Breast epithelium (tissue), 4 donors: ENCODE data around the gene TNFAIP8L3. TPM values are rescaled to one million over a fixed set of nuclear protein-coding genes. Genes with fewer than 3 reads are reported as not detected.
A peak's percentile ranks its signal among the peaks of the same experiment; 100 is the strongest.

Experiments used
- DNase-seq, 2 donors: peaks; one replicate each; pipeline ENCODE4 v3.0.0-alpha.2; 2019; ENCODE audit warnings: low spot score in 2 of 2
- H3K27ac ChIP-seq, 2 donors: fragments of 200-600 bp; sonication (generic) in 1 of 2; one replicate each; pipeline ENCODE4 v1.5.1; 2016 to 2019; ENCODE audit warnings: mild to moderate bottlenecking in 1 of 2
- H3K27me3 ChIP-seq, 2 donors: fragments of 200-600 bp; sonication (generic) in 1 of 2; one replicate each; pipeline versions ENCODE4 v1.5.1 to v1.6.0; 2017 to 2019; ENCODE audit warnings: control low read depth in 1 of 2, mild to moderate bottlenecking in 1 of 2
- H3K36me3 ChIP-seq: fragments of 200-600 bp; one replicate; pipeline ENCODE4 v1.5.1; 2019
- H3K4me1 ChIP-seq, 2 donors: fragments of 200-600 bp; sonication (generic); one replicate each; pipeline ENCODE4 v1.5.1; 2016 to 2019; ENCODE audit warnings: control low read depth in 1 of 2
- H3K4me3 ChIP-seq, 3 donors: fragments of 200-600 bp; sonication (generic); 1 replicate in 2 of 3; 2 replicates in 1 of 3; pipeline ENCODE4 v1.5.1; 2016 to 2019; ENCODE audit warnings: mild to moderate bottlenecking in 3 of 3, moderate library complexity in 2 of 3
- H3K9me3 ChIP-seq, 2 donors: fragments of 200-600 bp; sonication (generic) in 1 of 2; one replicate each; pipeline ENCODE4 v1.5.1; 2016 to 2019; ENCODE audit warnings: control low read depth in 1 of 2
- POLR2A ChIP-seq: fragments of 450-650 bp; IDR thresholded peaks from one replicate; pipeline ENCODE4 v1.6.1; 2016; ENCODE audit warnings: antibody characterized with exemption, mild to moderate bottlenecking, moderate library complexity
- POLR2AphosphoS5 ChIP-seq, 3 donors: sonication (generic); formaldehyde crosslinking; IDR thresholded peaks; one replicate each; pipeline ENCODE4 v1.6.1; 2017; ENCODE audit warnings: antibody characterized with exemption in 3 of 3
- intact Hi-C: fragments of 100-400 bp; cut with DNase I; formaldehyde crosslinking; loops from one replicate; pipeline ENCODE4 v1.15.1; 2023; ENCODE audit warnings: low total_unique reads
- total RNA-seq, 3 donors: library from RNA; depleted of rRNA; stranded (reverse); fragments of >200 nt; gene quantifications; one replicate each; pipeline ENCODE4 v1.1.0, GENCODE V29; 2016
- TF ChIP-seq, protein P1 (sequence below), 3 donors: fragments of 450-650 bp; IDR thresholded peaks; one replicate each; pipeline ENCODE4 v1.5.1; 2016 to 2017; ENCODE audit warnings: antibody characterized with exemption in 3 of 3, mild to moderate bottlenecking in 3 of 3, moderate library complexity in 3 of 3

Gene TNFAIP8L3
- total RNA-seq, 3 donors from 2014 or later = 2.5 to 4.3 (median 4.0) TPM

DNA sequence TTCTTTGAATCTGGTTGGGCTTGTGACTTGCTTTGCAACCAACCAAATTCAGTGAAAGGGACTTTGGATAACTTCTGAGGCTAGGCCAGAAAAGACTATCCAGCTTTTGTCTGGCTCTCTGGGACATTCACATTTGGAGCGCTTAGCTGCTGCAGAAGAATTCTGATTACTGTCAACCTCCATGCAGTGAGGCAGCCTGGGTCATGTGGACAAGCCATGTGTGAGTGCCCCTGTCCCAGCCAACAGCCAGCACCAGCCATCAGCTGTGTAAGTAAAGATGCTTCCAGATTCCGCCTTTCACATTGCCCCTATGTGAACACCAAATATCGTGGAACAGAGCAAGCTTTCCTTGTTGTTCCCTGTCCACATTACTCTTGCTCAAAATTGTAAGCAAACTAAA is 12.9 kb upstream of the TNFAIP8L3 start:
- intact Hi-C loops = no loop called here
- Histone ChIP-seq H3K27me3 (no peaks in the 10 kb centered on the region), H3K27ac (no peak overlapping the region), H3K36me3 (no peaks in the 10 kb centered on the region), H3K4me1 (no peaks in the 10 kb centered on the region), H3K4me3 (no peak overlapping the region), H3K9me3 (no peaks in the 10 kb centered on the region)
- DNase-seq = no peak
- TF ChIP-seq, protein P1, sequence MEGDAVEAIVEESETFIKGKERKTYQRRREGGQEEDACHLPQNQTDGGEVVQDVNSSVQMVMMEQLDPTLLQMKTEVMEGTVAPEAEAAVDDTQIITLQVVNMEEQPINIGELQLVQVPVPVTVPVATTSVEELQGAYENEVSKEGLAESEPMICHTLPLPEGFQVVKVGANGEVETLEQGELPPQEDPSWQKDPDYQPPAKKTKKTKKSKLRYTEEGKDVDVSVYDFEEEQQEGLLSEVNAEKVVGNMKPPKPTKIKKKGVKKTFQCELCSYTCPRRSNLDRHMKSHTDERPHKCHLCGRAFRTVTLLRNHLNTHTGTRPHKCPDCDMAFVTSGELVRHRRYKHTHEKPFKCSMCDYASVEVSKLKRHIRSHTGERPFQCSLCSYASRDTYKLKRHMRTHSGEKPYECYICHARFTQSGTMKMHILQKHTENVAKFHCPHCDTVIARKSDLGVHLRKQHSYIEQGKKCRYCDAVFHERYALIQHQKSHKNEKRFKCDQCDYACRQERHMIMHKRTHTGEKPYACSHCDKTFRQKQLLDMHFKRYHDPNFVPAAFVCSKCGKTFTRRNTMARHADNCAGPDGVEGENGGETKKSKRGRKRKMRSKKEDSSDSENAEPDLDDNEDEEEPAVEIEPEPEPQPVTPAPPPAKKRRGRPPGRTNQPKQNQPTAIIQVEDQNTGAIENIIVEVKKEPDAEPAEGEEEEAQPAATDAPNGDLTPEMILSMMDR (IDR thresholded peaks at IDR 0.05) = no peak
- TF ChIP-seq POLR2A (no peak), POLR2AphosphoS5 (IDR thresholded peaks at IDR 0.05) (no peak)

- H3K27me3 ChIP-seq = no peaks in the 10 kb centered on the region
- no peak for DNase-seq
- H3K9me3 ChIP-seq = no peaks in the 10 kb centered on the region
- H3K36me3 ChIP-seq = no peaks in the 10 kb centered on the region
- H3K27ac ChIP-seq = no peak overlapping the region
- no peaks in the 10 kb centered on the region for H3K4me1 ChIP-seq
- no peak overlapping the region for H3K4me3 ChIP-seq
- intact Hi-C loops = no loop called here
- TF ChIP-seq POLR2AphosphoS5 (IDR thresholded peaks at IDR 0.05) (no peak), POLR2A (no peak)
- TF ChIP-seq, protein P1 (IDR thresholded peaks at IDR 0.05) = no peak
Measured at GRCh38 chr15:51106481-51106880, 11.8 kb upstream of the TNFAIP8L3 start.

- H3K27me3 ChIP-seq = peaks cover 0 to 5% of the 10 kb centered on the region in 2 donors
- intact Hi-C loops = no loop called here
- no peak for TF ChIP-seq POLR2AphosphoS5 (IDR thresholded peaks at IDR 0.05)
- TF ChIP-seq, protein P1 (IDR thresholded peaks at IDR 0.05) = no peak
- TF ChIP-seq POLR2A = no peak
- no peaks in the 10 kb centered on the region for H3K4me1 ChIP-seq
- no peaks in the 10 kb centered on the region for H3K9me3 ChIP-seq
- H3K4me3 ChIP-seq = no peak overlapping the region
- no peak overlapping the region for H3K27ac ChIP-seq
- H3K36me3 ChIP-seq = no peaks in the 10 kb centered on the region
- no peak for DNase-seq
Measured at GRCh38 chr15:51105430-51106016, 10.8 kb upstream of the TNFAIP8L3 start.

DNA sequence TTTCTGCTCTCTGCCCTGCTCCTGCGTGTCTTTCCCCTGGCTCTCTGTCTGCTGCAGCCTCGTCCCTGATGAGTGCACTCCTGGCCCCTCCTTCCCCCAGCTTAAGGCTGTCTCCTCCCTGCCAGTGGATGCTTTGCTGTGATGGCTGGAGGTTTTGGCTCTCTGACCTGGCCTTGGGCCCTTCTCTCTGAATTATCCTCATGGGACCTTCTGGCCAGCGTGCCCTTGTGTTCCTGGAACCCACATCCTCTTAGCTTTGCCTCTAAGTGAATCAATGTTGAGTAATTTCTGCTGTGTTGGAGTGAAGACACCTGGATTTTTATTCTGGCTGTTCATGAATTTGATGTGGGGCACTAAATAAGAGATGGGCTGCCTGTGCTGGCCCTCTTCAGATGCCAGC is 9.8 kb upstream of the TNFAIP8L3 start:
- H3K9me3 ChIP-seq = no peaks in the 10 kb centered on the region
- H3K36me3 ChIP-seq = no peaks in the 10 kb centered on the region
- peak in 2 of 3 donors; percentile 10 to 37 for TF ChIP-seq POLR2AphosphoS5 (IDR thresholded peaks at IDR 0.05)
- TF ChIP-seq, protein P1 (IDR thresholded peaks at IDR 0.05) = no peak
- TF ChIP-seq POLR2A = no peak
- H3K27me3 ChIP-seq = peaks cover 0 to 11% of the 10 kb centered on the region in 2 donors
- no peak overlapping the region for H3K4me3 ChIP-seq
- no peak for DNase-seq
- H3K27ac ChIP-seq = no peak overlapping the region
- intact Hi-C loops = no loop called here
- H3K4me1 ChIP-seq = no peaks in the 10 kb centered on the region

DNA sequence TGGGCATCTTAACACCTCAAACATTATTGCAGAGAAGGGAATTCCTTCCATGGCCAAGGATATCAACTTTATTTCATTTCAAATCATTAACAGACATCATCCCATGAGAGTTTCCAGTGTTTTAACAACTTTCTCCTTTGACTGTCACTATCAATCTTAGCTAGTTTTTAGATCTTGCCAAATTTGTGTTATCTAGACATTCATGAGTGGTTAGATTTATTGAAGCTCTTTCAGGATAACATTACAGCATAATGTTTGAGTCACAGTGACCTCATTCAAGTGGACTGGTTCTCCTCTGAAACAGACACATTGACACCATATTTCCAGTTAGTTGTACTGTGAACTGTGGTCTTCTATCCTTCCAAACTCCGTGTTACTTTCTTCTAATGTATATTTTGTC is 8.6 kb upstream of the TNFAIP8L3 start:
- H3K36me3 ChIP-seq = no peaks in the 10 kb centered on the region
- no peaks in the 10 kb centered on the region for H3K9me3 ChIP-seq
- TF ChIP-seq POLR2A (no peak), POLR2AphosphoS5 (IDR thresholded peaks at IDR 0.05) (no peak)
- TF ChIP-seq, protein P1 (IDR thresholded peaks at IDR 0.05) = no peak
- H3K27me3 ChIP-seq = peaks cover 0 to 13% of the 10 kb centered on the region in 2 donors
- intact Hi-C loops = no loop called here
- H3K4me3 ChIP-seq = no peak overlapping the region
- no peak for DNase-seq
- H3K4me1 ChIP-seq = no peaks in the 10 kb centered on the region
- no peak overlapping the region for H3K27ac ChIP-seq
